ENCODE results near the gene ST8SIA1. TPM values are rescaled to one million over a fixed set of nuclear protein-coding genes. Genes with fewer than 3 reads are reported as not detected.

Gene ST8SIA1
- polyA plus RNA-seq, 1 donor from 2014 or later: 22.5 TPM

DNA sequence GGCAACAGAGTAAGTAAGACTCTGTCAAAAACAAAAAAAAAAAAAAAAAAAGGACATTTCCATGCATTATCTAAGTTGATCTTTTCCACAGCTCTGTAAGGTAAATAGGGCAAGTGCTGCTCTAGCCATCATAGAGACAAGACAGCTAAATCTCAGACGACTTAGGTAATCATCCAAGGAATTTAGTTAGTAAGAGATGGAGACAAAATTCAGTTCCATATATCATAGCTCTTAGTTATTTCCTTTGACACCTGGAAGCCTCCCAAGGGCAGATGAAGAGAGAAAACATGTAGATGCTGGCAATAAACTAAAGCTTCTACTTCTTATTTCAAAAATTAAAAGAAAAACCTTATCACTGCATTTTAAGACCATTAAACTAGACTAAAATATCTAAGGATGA is 48.7 kb downstream of the ST8SIA1 start:
- H3F3A ChIP-seq (ENCODE audit: insufficient read depth, low read length, poor library complexity, severe bottlenecking): no peaks in the 10 kb centered on the region
- TF ChIP-seq, protein P1, sequence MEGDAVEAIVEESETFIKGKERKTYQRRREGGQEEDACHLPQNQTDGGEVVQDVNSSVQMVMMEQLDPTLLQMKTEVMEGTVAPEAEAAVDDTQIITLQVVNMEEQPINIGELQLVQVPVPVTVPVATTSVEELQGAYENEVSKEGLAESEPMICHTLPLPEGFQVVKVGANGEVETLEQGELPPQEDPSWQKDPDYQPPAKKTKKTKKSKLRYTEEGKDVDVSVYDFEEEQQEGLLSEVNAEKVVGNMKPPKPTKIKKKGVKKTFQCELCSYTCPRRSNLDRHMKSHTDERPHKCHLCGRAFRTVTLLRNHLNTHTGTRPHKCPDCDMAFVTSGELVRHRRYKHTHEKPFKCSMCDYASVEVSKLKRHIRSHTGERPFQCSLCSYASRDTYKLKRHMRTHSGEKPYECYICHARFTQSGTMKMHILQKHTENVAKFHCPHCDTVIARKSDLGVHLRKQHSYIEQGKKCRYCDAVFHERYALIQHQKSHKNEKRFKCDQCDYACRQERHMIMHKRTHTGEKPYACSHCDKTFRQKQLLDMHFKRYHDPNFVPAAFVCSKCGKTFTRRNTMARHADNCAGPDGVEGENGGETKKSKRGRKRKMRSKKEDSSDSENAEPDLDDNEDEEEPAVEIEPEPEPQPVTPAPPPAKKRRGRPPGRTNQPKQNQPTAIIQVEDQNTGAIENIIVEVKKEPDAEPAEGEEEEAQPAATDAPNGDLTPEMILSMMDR (IDR thresholded peaks at IDR 0.05; ENCODE audit: poor library complexity, severe bottlenecking): no peak
- TF ChIP-seq RAD21 (conservative IDR thresholded peaks at IDR 0.05) (no peak), EP300 (conservative IDR thresholded peaks at IDR 0.05; ENCODE audit: poor library complexity, severe bottlenecking) (no peak), MXI1 (conservative IDR thresholded peaks at IDR 0.05; ENCODE audit: poor library complexity, severe bottlenecking) (no peak), TAF1 (IDR thresholded peaks at IDR 0.05; ENCODE audit: low read depth) (no peak), SMC3 (conservative IDR thresholded peaks at IDR 0.05; ENCODE audit: poor library complexity) (no peak), EZH2 (IDR thresholded peaks at IDR 0.05; ENCODE audit: borderline replicate concordance, insufficient read depth, low read length, poor library complexity, severe bottlenecking) (no peak), POLR2AphosphoS5 (IDR thresholded peaks at IDR 0.05) (no peak)
- TF ChIP-seq, protein P2, sequence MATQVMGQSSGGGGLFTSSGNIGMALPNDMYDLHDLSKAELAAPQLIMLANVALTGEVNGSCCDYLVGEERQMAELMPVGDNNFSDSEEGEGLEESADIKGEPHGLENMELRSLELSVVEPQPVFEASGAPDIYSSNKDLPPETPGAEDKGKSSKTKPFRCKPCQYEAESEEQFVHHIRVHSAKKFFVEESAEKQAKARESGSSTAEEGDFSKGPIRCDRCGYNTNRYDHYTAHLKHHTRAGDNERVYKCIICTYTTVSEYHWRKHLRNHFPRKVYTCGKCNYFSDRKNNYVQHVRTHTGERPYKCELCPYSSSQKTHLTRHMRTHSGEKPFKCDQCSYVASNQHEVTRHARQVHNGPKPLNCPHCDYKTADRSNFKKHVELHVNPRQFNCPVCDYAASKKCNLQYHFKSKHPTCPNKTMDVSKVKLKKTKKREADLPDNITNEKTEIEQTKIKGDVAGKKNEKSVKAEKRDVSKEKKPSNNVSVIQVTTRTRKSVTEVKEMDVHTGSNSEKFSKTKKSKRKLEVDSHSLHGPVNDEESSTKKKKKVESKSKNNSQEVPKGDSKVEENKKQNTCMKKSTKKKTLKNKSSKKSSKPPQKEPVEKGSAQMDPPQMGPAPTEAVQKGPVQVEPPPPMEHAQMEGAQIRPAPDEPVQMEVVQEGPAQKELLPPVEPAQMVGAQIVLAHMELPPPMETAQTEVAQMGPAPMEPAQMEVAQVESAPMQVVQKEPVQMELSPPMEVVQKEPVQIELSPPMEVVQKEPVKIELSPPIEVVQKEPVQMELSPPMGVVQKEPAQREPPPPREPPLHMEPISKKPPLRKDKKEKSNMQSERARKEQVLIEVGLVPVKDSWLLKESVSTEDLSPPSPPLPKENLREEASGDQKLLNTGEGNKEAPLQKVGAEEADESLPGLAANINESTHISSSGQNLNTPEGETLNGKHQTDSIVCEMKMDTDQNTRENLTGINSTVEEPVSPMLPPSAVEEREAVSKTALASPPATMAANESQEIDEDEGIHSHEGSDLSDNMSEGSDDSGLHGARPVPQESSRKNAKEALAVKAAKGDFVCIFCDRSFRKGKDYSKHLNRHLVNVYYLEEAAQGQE (IDR thresholded peaks at IDR 0.05; ENCODE audit: borderline replicate concordance): no peak
- H3K79me2 ChIP-seq (replicated peaks; ENCODE audit: insufficient read depth, low read length): no peaks in the 10 kb centered on the region
- no peak overlapping the region for H3K9ac ChIP-seq (ENCODE audit: low read length)
- H2AFZ ChIP-seq (ENCODE audit: low read depth, low read length): no peak overlapping the region
- H3K9me3 ChIP-seq (ENCODE audit: low read length): no peaks in the 10 kb centered on the region
- no peaks in the 10 kb centered on the region for H3K9me2 ChIP-seq (ENCODE audit: insufficient read depth, low read length)
- H3K4me2 ChIP-seq (ENCODE audit: low read length): no peak overlapping the region
- H3K36me3 ChIP-seq (ENCODE audit: insufficient read depth, low read length): no peaks in the 10 kb centered on the region
- H3K27me3 ChIP-seq (ENCODE audit: insufficient read depth, low read depth, low read length): no peaks in the 10 kb centered on the region
- no peak overlapping the region for H3K27ac ChIP-seq (ENCODE audit: low read length)
- no peaks in the 10 kb centered on the region for H4K20me1 ChIP-seq (ENCODE audit: insufficient read depth)
- no peak overlapping the region for H3K4me3 ChIP-seq (ENCODE audit: low read length)

DNA sequence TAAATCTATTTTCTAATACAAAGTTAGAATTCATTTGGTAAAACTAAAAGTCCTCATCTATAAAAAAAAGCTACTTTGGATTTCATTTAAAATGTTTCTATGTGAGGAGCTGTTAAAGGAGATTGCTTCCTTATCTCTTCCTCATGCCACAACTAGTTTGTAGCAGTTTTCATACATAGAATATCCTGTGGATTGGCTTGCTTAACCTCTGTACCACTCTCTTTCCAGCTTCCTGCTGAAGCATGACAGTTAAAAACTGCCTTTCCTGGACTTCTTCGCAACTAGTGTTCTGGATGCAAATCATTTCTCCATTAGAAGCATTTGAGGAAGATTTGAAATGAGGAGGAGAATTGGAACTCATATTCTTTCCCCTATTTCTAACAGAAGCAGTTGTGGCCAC is 49.6 kb downstream of the ST8SIA1 start:
- Histone ChIP-seq H3F3A (ENCODE audit: insufficient read depth, low read length, poor library complexity, severe bottlenecking) (no peaks in the 10 kb centered on the region), H3K4me3 (ENCODE audit: low read length) (no peak overlapping the region), H3K27me3 (ENCODE audit: insufficient read depth, low read depth, low read length) (no peaks in the 10 kb centered on the region), H3K4me2 (ENCODE audit: low read length) (no peak overlapping the region), H2AFZ (ENCODE audit: low read depth, low read length) (no peak overlapping the region), H3K36me3 (ENCODE audit: insufficient read depth, low read length) (no peaks in the 10 kb centered on the region), H3K79me2 (replicated peaks; ENCODE audit: insufficient read depth, low read length) (no peaks in the 10 kb centered on the region), H3K9me3 (ENCODE audit: low read length) (no peaks in the 10 kb centered on the region), H4K20me1 (ENCODE audit: insufficient read depth) (no peaks in the 10 kb centered on the region), H3K27ac (ENCODE audit: low read length) (no peak overlapping the region), H3K9ac (ENCODE audit: low read length) (no peak overlapping the region), H3K9me2 (ENCODE audit: insufficient read depth, low read length) (no peaks in the 10 kb centered on the region)
- no peak for TF ChIP-seq POLR2AphosphoS5 (IDR thresholded peaks at IDR 0.05)
- no peak for TF ChIP-seq RAD21 (conservative IDR thresholded peaks at IDR 0.05)
- TF ChIP-seq EZH2 (IDR thresholded peaks at IDR 0.05; ENCODE audit: borderline replicate concordance, insufficient read depth, low read length, poor library complexity, severe bottlenecking): no peak
- TF ChIP-seq EP300 (conservative IDR thresholded peaks at IDR 0.05; ENCODE audit: poor library complexity, severe bottlenecking): no peak
- no peak for TF ChIP-seq MXI1 (conservative IDR thresholded peaks at IDR 0.05; ENCODE audit: poor library complexity, severe bottlenecking)

Data from neural cell (in vitro differentiated cells).